Measurements from ENCODE around the gene COL11A1.

DNA sequence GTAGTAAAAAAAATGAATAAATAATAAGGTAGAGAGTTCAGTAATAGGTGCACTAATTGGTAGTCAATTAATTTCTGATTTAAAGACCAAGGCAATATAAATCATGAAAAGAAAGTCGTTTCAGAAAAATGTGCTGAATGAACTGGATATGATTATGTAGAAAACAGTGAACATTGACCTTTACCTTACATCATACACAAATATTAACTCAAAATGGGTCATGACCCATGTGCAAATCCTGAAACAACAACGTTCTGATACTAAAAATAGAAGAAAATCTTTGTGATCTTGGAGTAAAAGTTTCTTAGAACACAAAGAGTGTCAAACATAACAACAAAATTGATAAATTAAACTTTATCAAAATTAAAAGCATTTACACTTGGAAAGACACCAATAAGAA is 39.1 kb downstream of the COL11A1 start:
- TF ChIP-seq, protein P1, sequence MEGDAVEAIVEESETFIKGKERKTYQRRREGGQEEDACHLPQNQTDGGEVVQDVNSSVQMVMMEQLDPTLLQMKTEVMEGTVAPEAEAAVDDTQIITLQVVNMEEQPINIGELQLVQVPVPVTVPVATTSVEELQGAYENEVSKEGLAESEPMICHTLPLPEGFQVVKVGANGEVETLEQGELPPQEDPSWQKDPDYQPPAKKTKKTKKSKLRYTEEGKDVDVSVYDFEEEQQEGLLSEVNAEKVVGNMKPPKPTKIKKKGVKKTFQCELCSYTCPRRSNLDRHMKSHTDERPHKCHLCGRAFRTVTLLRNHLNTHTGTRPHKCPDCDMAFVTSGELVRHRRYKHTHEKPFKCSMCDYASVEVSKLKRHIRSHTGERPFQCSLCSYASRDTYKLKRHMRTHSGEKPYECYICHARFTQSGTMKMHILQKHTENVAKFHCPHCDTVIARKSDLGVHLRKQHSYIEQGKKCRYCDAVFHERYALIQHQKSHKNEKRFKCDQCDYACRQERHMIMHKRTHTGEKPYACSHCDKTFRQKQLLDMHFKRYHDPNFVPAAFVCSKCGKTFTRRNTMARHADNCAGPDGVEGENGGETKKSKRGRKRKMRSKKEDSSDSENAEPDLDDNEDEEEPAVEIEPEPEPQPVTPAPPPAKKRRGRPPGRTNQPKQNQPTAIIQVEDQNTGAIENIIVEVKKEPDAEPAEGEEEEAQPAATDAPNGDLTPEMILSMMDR (IDR thresholded peaks at IDR 0.05; ENCODE audit: poor library complexity, severe bottlenecking): no peak
- no peak for TF ChIP-seq SMC3 (conservative IDR thresholded peaks at IDR 0.05; ENCODE audit: poor library complexity)

All from neural cell (in vitro differentiated cells).